ENCODE results near the gene PLEKHA7.
"Not testable (repeated sequence)": the region's sequence is repeated elsewhere in the genome, so short reads cannot be mapped to it uniquely, and the experiment has no call there.

The PLEKHA7 gene

DNA sequence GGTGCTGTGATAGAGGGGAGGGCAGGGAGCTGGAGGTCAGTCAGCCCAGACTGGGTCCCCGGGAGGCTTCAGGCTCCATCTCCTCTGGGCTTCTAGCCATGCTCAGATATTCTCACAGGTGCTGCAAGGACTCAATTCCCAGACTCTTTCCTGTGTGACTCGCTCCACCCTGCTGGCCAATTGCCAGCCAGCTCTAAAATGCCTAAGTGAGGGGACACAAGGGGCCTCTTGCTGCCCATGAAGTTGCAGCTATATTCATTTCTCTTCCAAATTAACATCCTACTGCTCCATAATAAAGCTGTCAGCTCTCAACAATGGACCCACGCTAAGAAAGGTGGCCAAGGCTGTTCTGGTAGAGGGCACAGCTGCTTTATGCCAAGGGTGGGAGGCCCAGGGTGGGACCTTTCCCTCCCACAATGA is 101.5 kb downstream of the PLEKHA7 start:
- DNase-seq (ENCODE audit: low read depth, low spot score) = peak; percentile 16

DNA sequence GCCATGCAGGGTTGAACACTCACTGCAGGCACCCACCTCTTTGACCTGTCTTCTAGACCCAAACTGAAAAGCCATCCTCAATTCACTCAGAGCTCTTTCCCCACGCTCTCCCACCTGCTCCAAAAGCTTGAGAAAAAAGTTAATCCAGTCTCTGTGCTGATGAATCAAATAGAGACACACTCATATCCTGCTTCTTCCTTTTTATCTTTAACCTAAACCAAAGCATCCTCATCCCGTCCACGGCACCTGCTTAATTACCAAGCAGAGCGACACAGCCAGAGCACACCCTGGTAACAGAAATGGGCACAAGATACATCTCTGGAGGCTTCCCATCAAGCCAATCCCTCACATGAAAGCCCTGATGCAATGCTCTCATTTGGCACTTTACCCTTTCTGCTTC is 102.6 kb downstream of the PLEKHA7 start:
- DNase-seq (ENCODE audit: low read depth, low spot score) = no peak

DNA sequence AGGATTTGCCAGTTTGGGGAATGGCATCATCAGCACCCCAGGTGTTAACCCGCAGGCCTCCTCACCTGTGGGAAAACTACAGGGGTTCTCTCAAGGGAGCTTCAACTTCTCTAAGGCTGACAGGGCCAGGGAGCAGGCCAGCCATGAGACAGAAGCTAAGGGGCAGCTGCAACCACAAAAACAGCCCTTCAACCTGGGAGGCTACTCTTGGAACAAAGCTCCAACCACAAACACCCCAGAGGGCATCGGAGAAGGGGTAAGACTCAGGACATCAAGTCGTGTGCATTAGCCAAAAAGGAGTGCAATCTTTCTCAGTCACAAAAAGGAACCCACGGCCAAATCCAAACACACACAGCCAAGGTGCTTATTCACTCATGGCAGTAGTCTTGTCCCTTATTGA is 103.0 kb downstream of the PLEKHA7 start:
- no peak for DNase-seq (ENCODE audit: low read depth, low spot score)

DNA sequence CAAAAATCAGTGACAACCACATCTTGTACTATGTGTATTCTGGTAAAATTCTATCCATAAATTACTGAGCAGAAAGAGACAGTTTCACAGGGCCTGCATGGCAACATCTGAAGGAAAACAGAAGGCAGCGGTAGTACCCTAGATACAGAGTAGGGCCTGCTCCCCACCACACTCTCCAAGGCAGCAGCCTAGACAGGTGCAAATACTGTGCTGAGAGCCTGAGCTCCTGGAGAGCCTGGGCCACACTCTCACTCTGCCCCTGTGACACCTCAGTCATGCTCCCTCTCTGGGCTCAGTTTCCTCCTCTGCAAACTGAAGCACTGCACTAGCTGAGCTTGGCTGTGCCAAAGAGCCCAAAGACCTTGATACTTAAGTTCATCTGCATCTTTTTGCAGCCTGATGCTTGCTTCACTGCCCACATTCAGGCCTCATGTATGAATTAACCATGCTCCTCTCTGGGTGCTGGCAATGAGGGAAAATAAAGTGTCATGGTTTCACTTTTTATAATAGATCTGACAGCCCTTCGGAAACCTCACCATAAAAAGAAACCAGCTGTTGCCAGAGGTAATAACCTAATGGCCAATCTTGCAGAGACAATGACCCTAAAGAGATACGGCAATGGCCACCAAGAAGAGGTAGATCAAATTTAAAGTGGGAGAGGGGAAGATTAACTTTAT is 104.7 kb downstream of the PLEKHA7 start:
- no peak for DNase-seq (ENCODE audit: low read depth, low spot score)

DNA sequence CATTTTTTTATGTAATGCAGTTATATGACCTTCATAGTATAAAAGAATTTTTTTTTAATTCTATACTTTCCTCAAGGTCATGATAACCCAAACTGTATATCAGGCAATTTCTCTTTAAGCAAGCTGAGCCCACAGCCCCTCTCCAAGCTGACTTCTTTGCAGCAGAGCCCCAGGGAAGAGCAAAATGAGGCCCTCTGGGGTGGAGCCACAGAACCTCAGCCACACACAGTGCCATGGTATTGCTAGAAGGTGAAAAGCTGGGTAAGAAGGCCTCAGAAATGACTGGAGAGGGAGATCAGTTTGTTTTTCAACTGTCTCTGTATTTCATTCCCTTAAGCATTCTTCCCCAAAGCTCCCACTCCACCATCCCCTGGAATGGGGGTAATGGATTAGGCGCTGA is 108.8 kb downstream of the PLEKHA7 start:
- DNase-seq (ENCODE audit: low read depth, low spot score) = no peak

DNA sequence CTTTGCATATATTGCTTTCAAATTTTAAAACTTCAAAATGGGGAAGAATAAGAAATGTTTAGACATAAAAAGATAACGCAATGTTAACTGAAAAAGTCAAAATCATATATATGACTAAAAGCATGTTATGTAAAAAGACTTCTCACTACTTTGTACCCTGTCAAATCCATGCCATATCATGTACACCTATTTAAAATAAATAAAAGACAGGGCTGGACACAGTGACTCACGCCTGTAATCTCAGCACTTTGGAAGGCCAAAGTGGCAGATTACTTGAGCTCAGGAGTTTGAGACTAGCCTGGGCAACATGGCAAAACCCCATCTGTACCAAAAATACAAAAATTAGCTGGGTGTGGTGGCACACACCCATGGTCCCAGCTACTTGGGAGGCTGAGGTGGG is 109.5 kb downstream of the PLEKHA7 start:
- not testable (repeated sequence) for DNase-seq (ENCODE audit: low read depth, low spot score)

DNA sequence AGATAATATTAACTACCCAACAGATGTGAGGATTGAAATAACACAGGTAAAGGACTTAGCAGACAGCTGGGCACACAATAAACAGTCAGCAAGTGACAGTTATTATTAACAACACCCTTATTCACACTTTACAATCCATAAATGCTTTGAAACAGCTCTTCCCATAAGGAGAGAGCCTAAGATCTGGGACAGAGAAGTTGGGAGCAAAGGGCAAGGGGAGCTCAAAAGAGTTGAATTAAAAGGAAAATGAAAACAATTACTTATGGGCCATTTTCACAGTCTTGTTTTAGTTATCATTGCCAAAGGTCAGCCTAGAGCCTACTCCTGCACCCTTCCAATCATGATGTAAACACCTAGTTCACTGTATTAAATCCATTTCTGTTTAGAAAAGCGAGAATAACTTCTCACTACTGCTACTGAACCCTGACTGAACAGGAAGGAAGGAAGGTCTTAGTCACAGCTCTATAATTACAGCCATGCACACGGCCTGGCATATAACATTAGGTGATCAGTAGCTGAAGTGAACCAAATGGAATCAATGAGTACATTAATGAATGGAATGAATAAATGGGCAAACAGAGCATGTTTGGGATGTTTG is 111.3 kb downstream of the PLEKHA7 start:
- DNase-seq (ENCODE audit: low read depth, low spot score) = no peak

DNA sequence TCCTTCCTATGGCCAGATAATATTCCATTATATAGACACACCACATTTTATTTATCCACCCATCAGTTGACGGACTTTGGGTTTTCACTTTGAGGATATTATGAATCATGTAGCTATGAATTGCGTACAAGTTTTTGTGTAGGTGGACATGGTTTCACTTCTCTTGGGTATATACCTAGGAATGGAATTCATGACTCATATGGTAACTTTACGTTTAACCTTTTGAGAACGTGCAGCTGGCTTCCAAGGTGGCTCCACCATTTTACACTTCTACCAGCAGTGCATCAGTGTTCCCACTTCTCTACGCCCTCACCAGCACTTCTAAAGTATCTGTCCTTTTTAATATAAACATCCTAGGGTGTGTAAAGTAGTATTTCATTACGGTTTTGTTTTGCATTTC is 112.0 kb downstream of the PLEKHA7 start:
- no peak for DNase-seq (ENCODE audit: low read depth, low spot score)

DNA sequence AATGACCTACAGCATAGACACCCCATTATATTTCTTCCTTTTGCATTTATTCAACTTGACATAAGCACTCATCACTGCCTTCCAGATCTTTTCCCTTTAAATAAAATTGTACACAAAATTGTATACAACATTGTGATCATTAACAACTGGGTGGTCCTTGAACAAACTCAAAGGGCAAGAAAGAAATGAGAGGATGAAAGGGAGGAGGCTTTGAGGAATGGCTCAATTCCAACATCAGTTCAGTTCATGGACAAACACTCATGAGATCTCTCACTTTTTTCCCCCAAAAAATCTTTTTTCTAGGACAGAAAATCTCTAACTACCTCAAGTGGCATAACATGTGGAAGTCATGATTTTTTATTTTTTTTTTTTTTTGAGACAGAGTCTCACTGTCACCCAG is 113.7 kb downstream of the PLEKHA7 start:
- no peak for DNase-seq (ENCODE audit: low read depth, low spot score)

DNA sequence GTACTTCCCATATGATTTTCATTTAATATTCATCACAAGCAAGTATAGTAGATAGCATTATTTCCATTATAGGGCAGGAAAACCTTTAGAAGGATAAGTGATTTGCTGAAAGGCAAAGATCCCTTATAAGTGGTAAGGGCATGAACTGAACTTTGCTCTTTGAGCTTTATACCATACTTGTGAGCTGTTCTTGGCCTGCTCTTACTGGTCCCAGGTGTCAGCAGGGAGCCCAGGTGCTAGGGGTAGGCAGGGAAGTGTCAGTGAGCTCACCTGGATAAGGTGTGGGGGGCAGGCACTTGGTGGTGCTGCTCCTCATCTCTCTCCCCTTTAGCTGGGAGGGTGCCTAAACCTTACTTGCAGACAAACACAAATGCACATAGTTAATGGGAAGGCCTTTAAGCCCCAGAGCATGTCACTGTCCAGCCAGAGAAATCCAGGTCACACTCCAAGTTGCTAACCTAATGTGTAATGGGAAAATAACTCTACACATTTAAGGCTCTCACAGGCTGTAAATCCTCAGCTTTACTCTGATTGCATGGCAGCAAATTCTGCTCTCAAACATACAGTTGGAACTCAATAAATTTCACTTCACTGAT is 114.4 kb downstream of the PLEKHA7 start:
- no peak for DNase-seq (ENCODE audit: low read depth, low spot score)

DNA sequence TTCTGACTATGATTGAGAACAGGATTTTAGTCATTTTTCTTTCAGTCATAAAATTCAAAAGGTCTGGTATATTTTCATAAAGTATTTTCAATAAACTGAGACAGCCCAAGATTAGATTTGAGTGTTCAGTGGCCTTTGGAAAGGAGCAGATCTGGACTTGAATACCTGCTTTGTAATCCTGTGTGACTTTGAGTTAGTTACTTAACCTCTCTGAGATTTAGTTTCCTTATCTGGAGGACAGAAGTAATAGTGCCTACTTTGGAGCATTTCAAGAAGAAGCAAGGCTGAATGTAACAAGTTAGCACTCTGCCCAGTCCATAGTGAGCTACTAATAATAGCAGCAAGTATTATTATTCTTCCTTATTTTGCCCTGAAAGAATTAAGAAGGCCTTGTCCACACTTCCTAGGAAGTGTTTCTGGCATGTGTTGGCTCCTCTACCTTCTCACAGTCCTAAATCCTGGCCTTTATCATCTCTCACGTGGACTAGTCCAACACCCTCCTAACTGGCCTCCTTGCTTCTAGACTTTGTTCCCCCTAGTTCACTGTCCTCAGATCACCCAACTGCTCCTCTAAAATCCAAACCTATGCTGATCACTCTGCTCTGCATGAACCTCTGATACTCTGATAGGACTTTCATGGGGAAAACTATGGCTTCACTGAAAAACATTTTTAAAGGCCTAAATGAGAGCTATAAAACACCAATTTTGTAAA is 115.8 kb downstream of the PLEKHA7 start:
- no peak for DNase-seq (ENCODE audit: low read depth, low spot score)

DNA sequence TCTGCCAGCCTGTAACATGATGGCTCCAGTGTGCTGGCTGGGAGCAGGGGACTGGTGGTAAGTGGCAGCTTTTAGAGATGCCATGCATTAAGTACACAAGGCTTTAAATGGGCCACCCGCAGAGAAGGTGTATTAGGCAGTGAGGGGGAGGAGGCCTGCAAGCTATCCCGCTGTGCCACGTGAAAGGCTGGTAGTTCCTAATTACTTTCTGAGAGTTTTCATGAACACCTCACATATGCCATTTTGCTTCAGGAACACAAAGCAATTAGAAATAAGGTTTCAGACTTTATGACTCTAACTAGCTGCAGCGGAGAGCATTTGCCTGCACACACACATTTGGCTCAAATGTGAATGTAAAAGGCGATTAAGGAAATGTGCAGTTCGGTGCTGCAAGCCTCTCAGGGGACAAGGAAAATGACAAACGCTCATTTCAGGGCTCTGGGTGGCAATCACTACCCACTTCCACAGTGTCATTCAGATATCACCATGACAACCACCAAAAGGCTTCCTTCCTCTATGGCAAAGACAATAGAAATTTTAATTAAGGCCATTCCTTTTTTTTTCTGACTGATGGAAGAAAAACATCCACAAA is 116.6 kb downstream of the PLEKHA7 start:
- no peak for DNase-seq (ENCODE audit: low read depth, low spot score)

DNA sequence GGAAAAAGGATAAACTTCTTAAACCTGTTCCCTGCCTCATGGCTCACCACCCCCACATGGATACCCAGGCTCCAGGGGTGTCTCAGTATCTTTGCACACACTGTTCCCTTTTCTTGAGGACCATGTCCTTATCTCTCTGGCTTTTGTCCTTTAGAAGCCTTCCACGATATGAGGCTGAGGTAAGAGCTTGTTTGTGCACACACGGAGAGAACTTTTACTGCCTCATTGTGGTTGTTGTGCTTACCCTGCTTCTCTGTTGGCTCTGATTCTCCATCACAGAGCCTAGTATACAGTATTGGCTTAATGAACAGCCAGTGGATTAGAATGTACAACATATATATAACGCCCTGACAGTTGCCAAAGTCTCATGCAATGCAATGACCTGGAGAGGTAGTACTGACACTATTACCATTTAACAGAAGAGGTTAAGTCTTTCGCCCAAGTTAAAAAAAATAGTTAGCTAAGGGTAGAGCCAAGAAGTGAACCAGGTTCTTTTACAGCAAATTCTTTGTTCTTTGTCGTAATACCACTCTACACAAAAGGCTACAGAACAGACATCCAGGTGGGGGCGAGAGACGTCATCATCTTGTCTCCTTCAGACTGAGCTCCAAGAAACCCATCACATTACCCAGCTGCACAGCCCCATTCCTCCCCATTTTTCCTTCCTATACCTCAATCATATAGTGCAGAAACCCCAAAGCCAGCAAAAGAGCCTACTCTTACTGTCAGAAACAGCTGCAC is 117.3 kb downstream of the PLEKHA7 start:
- DNase-seq (ENCODE audit: low read depth, low spot score) = no peak

DNA sequence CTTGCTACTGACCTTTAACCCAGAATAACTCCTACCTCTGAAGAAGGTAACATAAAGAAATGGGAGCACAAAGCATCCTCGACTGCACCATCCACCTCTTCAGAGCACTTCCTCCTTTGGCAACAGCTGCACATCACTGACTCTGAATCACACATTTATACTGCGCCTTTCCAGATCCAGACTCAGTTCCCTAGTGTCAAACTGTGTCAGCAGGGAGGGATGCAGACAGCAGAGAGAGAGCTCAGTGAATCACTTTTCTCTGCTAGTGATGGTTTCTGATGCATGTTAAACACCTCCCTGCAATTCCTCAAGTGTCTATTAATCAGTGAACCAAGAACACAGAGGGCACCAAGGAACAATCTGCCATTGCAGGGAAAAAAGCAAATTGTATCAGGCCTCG is 118.9 kb downstream of the PLEKHA7 start:
- peak; percentile 35 for DNase-seq (ENCODE audit: low read depth, low spot score)

DNA sequence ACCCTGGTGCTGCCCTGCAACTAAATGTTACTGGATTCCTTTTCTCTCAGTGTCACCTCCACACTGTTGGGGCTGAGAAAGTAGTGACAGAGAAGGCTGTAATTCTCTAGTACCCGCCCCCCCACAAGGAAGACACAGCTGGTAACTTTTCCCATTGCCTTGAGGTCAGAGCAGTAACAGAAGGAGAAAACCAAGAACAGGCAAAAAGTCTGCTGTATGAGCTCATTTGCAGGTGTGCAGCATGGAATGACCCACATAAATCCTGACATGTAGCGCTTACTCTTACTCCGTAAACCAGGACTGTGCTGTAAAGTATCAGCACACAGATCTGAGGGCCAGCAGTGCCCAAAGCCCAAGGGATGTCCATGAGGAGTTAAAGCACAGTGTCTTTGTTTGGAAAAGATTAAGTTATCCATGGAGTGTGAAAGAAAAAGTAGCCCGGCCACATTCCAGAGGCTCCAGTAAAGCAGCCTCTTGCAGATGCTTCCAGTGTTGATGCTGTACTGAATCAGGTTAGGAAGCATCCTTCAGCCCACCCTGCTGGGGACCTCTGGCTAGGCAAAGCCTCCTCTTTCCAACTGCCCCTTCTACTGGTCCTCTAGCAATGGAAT is 120.7 kb downstream of the PLEKHA7 start:
- no peak for DNase-seq (ENCODE audit: low read depth, low spot score)

DNA sequence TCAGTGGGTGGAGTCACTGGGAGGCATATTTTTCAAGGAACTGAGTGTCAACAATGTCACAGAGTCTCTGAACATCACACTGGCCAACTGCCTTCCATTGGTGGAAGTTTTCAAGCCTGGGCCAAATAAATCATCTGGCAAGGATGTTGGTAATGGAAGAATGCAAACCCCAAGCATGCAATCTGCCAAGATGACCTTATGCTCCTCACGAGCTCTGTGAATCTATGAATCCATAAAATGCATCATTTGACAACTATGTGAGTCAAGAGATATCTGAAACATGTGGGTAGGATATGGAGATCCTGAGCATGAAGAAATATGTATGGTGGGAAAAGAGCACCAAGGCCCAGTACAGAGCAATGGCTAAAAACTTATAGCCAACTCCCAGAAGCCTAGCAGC is 122.2 kb downstream of the PLEKHA7 start:
- DNase-seq (ENCODE audit: low read depth, low spot score) = peak; percentile 36

DNA sequence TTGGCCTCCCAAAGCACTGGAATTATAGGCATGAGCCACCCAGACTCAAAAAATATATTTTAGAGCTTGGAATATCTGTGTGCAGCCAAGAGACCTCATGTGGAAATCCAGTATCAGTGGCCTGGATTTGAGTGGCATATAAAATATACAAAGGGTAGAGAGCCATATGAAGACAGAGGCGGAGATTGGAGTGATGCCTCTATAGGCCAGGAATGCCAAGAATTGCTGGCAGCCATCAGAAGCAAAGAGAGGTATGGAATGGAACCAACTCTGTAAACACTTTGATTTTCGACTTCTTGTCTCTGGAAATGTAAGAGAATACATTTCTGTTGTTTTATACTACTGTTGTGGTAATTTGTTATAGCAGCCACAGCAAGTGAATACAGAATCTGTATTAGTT is 123.0 kb downstream of the PLEKHA7 start:
- no peak for DNase-seq (ENCODE audit: low read depth, low spot score)

DNA sequence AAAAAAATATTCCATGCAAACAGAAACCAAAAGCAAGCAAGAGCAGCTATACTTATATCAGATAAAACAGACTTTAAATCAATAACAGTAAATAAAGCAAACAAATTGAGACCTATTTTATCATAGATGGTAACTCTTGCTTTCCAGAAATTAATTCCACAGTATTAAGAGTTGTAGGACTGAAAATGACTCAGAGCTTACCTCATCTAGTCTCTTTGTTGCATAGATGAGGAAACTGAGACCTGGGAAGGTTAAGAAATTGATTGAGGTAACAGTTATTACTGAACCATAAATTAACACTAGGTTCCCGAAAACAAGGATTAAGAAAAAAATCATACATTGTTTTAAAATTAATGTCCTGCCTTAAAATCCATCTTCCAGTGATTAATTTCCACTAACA is 123.8 kb downstream of the PLEKHA7 start:
- DNase-seq (ENCODE audit: low read depth, low spot score) = no peak

DNA sequence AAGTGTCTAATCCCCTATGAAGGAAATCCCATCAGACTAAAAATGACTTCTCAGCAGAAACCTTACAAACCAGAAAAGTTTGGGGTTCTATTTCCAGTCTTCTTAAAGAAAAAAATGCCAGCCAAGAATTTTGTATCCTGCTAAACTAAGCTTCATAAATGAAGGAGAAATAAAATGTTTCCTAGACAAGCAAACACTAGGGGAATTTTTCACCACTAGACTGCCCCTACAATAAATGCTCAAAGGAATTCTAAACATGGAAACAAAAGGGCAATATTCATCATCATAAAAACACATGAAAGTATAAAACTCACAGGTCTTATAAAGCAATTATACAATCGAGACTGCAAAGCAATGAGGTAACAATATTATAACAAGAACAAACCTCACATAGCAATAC is 124.3 kb downstream of the PLEKHA7 start:
- DNase-seq (ENCODE audit: low read depth, low spot score) = no peak

DNA sequence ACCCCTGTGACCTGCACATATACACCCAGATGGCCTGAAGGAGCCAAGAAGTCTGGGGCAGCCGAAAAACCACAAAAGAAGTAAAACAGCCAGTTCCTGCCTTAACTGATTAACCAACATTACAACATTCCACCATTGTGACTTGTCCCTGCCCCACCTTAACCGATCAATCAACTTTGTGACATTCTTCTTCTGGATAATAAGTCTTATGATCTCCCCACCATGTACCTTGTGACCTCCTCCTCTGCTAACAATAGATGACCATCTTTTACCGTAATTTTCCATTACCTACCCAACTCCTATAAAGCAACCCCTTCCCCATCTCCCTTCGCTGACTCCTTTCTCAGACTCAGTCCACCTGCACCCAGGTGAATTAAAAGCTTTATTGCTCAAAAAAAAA is 125.2 kb downstream of the PLEKHA7 start:
- DNase-seq (ENCODE audit: low read depth, low spot score) = not testable (repeated sequence)

DNA sequence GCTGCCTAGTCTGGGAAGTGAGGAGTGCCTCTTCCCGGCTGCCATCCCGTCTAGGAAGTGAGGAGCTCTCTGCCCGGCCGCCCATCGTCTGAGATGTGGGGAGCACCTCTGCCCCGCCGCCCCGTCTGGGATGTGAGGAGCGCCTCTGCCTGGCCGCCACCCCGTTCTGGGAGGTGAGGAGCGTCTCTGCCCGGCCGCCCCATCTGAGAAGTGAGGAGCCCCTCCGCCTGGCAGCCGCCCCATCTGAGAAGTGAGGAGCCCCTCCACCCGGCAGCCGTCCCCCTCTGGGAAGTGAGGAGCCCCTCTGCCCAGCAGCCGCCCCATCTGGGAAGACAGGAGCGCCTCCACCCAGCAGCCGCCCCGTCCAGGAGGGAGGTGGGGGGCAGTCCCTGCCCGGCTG is 126.3 kb downstream of the PLEKHA7 start:
- DNase-seq (ENCODE audit: low read depth, low spot score) = not testable (repeated sequence)

Measured in astrocyte of the hippocampus (primary cell).